Fibroblast of villous mesenchyme (primary cell): ENCODE data around the gene COL17A1. TPM values are rescaled to one million over a fixed set of nuclear protein-coding genes. Genes with fewer than 3 reads are reported as not detected.

ENCODE experiments used
- DNase-seq: peaks from one replicate; pipeline ENCODE4 v3.0.0-alpha.2; 2010; ENCODE audit warnings: low read depth
- H3K4me3 ChIP-seq: 2 replicates; pipeline ENCODE4 v1.5.1; 2011; ENCODE audit warnings: low read depth, mild to moderate bottlenecking, low read length
- CTCF ChIP-seq: IDR thresholded peaks from 2 replicates; pipeline ENCODE4 v1.5.1; 2012; ENCODE audit warnings: low read depth, mild to moderate bottlenecking, low read length; ENCODE audit not compliant: insufficient read depth
- total RNA-seq: library from RNA; depleted of rRNA; stranded (reverse); fragments of >200 nt; gene quantifications from 2 replicates; pipeline ENCODE4 v1.2.3, GENCODE V29; 2012

COL17A1 gene
- total RNA-seq, 1 donor = not detected

- TF ChIP-seq CTCF = no peak
- no peak for DNase-seq
- H3K4me3 ChIP-seq = no peak overlapping the region
Observed at GRCh38 chr10:104029521-104029860, 56.2 kb downstream of the COL17A1 start.

- H3K4me3 ChIP-seq = no peak overlapping the region
- no peak for DNase-seq
- no peak for TF ChIP-seq CTCF
Observed at GRCh38 chr10:104028823-104029520, 56.7 kb downstream of the COL17A1 start.

GRCh38 chr10:104028146-104028545 lies 57.5 kb downstream of the COL17A1 start:
- no peak overlapping the region for H3K4me3 ChIP-seq
- peak; percentile 48 for TF ChIP-seq CTCF
- no peak for DNase-seq

DNA sequence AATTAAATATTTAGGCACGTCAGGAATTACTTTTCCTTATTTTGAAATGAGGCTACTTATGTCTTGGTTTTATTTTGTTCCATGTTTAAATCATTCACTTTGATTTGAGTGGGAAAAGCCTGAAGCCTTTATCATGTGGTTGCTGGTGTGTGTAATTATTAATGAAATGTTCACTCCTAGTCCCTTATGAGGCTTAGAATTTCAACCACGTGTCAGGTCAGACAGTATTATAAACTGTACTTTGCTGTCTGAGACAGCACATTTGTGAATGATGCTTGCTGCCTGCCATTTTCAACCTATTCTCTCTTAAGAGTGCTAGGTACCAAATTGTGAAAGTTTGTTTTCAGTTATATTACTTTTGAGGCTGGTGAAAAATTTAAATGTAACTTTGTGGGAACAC lies 58.9 kb downstream of the COL17A1 start:
- TF ChIP-seq CTCF = no peak
- no peak for DNase-seq
- H3K4me3 ChIP-seq = no peak overlapping the region

GRCh38 chr10:104025524-104025923 lies 60.2 kb downstream of the COL17A1 start:
- no peak for TF ChIP-seq CTCF

GRCh38 chr10:104022026-104022425 lies 63.7 kb downstream of the COL17A1 start:
- no peak for DNase-seq
- TF ChIP-seq CTCF = no peak
- no peak overlapping the region for H3K4me3 ChIP-seq

More at GRCh38 chr10:104025524-104025923, 60.2 kb downstream of the COL17A1 start:
- no peak overlapping the region for H3K4me3 ChIP-seq
- DNase-seq = no peak

DNA sequence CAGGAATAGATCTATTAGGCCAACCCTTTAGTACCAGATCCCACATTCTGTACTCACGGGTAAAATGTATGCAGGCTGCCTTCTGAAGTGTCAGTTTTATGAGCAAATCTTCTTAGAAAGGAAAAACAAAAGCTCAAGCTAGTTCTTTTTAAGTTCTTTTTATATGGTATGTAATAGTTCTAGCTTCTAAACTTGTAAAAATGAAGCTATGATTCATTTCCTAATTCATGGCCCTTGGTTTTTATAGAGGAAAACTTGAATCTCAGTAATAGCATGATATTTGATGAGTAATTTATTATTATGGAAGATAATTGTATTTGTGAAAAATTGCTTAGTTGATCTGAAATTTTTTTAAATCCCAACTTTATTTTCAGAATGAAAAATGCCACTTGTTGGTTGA lies 64.4 kb downstream of the COL17A1 start:
- no peak overlapping the region for H3K4me3 ChIP-seq
- TF ChIP-seq CTCF = no peak
- DNase-seq = no peak
